Testis (tissue), 3 donors: ENCODE measurements around the gene GAA. TPM values are rescaled to one million over a fixed set of nuclear protein-coding genes. Genes with fewer than 3 reads are reported as not detected.

Source experiments
- DNase-seq: peaks from one replicate; pipeline ENCODE4 v3.0.0-alpha.2; 2019
- H3K27ac ChIP-seq, 2 donors: fragments of 200-600 bp; sonication (generic); one replicate each; pipeline ENCODE4 v1.5.1; 2019
- H3K27me3 ChIP-seq: fragments of 200-600 bp; sonication (generic); one replicate; pipeline ENCODE4 v1.5.1; 2019
- H3K36me3 ChIP-seq: fragments of 200-600 bp; sonication (generic); one replicate; pipeline ENCODE4 v1.5.1; 2017; ENCODE audit warnings: low read depth; ENCODE audit errors: missing control alignments
- H3K4me1 ChIP-seq: fragments of 200-600 bp; sonication (generic); one replicate; pipeline ENCODE4 v1.5.1; 2019
- H3K4me3 ChIP-seq, 2 donors: fragments of 200-600 bp; sonication (generic); one replicate each; pipeline ENCODE4 v1.5.1; 2017 to 2019
- H3K9me3 ChIP-seq: fragments of 200-600 bp; sonication (generic); one replicate; pipeline ENCODE4 v1.5.1; 2017
- POLR2A ChIP-seq: fragments of 450-650 bp; IDR thresholded peaks from one replicate; pipeline ENCODE4 v1.6.1; 2017; ENCODE audit warnings: antibody characterized with exemption, mild to moderate bottlenecking, moderate library complexity
- WGBS, 2 donors: methylation state at CpG; one replicate each; pipeline ENCODE4 v1.1.5; 2018; 5-methylcytosine and 5-hydroxymethylcytosine counted together
- intact Hi-C: fragments of 100-400 bp; cut with DNase I; formaldehyde crosslinking; loops from one replicate; pipeline ENCODE4 v1.15.1; 2023; ENCODE audit warnings: low total_unique reads
- polyA plus RNA-seq: library from polyadenylated mRNA; stranded (reverse); fragments of 350-450 nt; fragmentation: Illumina TruSeq; extraction: RNeasy Lipid Tissue Mini Kit (QIAGEN cat#74804); gene quantifications from one replicate; pipeline ENCODE4 v1.2.3, GENCODE V29; 2014; ENCODE audit warnings: low read depth, low replicate concordance; ENCODE audit not compliant: insufficient read depth
- total RNA-seq, 2 donors: library from RNA; depleted of rRNA; stranded (reverse); fragments of >200 nt; gene quantifications; one replicate each; pipeline ENCODE4 v1.2.3, GENCODE V29; 2016
- TF ChIP-seq, protein P1 (sequence below), 3 experiments: fragments of 450-650 bp in 2 of 3; fragments of 200-600 bp in 1 of 3; sonication (generic) in 1 of 3; IDR thresholded peaks; one replicate each; pipeline ENCODE4 v1.5.1; 2016 to 2019; ENCODE audit warnings: antibody characterized with exemption in 3 of 3, mild to moderate bottlenecking in 2 of 3, moderate library complexity in 1 of 3

Gene GAA
- total and polyA plus RNA-seq, 3 donors from 2014 or later = 155 to 190 (median 166) TPM

DNA sequence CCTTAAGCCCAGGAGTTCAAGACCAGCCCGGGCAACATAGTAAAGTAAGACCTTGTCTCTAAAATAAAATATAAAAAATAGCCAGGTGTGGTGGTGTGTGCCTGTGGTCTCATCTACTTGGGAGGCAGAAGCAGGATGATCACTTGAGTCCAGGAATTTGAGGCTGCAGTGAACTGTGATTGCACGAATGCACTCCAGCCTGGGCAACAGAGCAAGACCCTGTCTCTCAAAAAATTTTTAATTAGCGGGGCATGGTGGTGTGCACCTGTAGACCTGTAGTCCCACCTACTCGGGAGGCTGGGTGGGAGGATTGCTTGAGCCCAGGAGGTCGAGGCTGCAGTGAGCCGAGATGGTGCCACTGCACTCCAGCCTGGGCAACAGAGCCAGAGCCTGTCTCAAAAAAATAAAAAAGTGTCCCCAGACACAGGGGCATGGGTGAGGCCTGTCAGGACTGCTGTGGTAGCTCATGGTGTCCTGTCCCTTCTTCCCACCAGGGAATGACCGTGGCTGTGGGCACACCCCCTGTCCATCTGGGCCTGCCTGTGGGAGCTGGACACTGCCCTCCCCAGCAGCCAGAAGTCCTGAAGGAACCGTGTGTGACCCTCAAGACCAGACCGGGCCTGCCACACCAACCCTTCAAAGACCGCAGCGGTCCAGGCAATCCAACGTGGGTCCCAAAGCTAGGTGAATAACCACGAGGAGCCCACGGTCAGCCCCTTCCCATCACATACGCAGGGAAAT is 30.8 kb upstream of the GAA start:
- Histone ChIP-seq H3K27ac (peak overlapping the region; percentile 83 to 88), H3K4me1 (peaks cover 38% of the 10 kb centered on the region), H3K36me3 (no peaks in the 10 kb centered on the region), H3K9me3 (no peaks in the 10 kb centered on the region), H3K27me3 (no peaks in the 10 kb centered on the region), H3K4me3 (peak overlapping the region; percentile 5 to 11)
- DNase-seq = peak; percentile 24
- TF ChIP-seq, protein P1, sequence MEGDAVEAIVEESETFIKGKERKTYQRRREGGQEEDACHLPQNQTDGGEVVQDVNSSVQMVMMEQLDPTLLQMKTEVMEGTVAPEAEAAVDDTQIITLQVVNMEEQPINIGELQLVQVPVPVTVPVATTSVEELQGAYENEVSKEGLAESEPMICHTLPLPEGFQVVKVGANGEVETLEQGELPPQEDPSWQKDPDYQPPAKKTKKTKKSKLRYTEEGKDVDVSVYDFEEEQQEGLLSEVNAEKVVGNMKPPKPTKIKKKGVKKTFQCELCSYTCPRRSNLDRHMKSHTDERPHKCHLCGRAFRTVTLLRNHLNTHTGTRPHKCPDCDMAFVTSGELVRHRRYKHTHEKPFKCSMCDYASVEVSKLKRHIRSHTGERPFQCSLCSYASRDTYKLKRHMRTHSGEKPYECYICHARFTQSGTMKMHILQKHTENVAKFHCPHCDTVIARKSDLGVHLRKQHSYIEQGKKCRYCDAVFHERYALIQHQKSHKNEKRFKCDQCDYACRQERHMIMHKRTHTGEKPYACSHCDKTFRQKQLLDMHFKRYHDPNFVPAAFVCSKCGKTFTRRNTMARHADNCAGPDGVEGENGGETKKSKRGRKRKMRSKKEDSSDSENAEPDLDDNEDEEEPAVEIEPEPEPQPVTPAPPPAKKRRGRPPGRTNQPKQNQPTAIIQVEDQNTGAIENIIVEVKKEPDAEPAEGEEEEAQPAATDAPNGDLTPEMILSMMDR (IDR thresholded peaks at IDR 0.05) = no peak
- 56 to 69% methylated on average over 13 to 15 of the region's 15 CpGs for WGBS, 2 donors
- intact Hi-C loops = no loop called here

DNA sequence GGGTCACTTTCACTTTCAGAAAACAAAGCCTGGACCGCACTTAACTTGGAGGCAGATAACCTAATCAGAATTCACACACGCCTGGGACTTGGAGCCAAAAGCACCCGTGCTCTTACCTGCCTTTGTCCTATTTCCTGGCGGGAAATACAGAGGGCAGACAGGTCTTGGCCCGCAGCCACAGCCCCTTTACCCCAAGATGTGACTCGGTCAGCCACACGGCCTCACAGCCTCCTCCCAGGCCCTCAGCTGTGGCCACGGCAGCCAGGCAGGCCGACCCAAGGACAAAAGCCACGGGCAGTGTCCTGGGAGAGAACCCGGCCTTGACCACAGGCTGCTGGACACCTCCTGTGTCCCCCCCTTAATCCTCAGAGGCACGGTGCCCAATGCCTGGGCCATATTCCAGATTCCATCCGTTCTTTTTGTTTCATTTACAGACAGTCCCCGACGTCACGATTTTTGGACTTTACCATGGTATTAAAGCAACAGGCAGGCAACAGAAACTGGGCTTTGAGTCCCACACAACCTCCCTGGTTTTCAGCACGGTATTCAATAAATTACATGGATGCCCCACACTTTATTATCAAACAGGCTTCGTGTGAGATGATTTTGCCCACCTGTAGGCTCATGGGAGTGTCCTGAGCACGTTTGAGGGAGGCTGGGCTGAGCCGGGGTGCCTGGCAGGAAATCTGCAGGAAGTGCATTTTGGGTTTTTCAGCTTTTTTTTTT is 30.1 kb upstream of the GAA start:
- WGBS, 2 donors = 27 to 29% methylated on average over 20 of the region's 20 CpGs
- TF ChIP-seq, protein P1 (IDR thresholded peaks at IDR 0.05) = no peak
- no peak for TF ChIP-seq POLR2A
- Histone ChIP-seq H3K4me1 (peaks cover 38% of the 10 kb centered on the region), H3K27me3 (no peaks in the 10 kb centered on the region), H3K9me3 (no peaks in the 10 kb centered on the region), H3K27ac (peak overlapping the region; percentile 83 to 88), H3K4me3 (peak overlapping the region; percentile 5 to 11), H3K36me3 (no peaks in the 10 kb centered on the region)
- peak; percentile 85 for DNase-seq
- intact Hi-C loops = no loop called here

DNA sequence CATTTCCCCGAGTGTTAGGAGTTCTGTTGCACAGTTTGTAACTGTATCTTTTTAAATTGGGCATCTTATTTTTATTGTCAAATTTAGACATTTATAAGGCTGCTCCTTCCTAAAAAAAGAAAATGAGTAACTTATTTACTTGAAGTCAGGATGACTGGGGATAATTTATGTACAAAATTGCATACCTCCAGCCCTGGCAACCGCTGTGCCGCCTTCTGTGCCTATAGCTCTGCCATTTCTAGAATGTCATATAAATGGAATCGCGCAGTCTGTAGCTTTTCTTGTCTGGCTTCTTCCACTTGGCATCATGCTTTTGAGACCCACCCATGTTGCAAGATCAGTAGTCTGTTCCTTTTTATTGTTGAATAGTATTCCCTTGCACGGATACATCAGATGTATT is 29.0 kb upstream of the GAA start:
- TF ChIP-seq POLR2A = no peak
- TF ChIP-seq, protein P1 (IDR thresholded peaks at IDR 0.05) = no peak
- WGBS, 2 donors = 81 to 85% methylated on average over 6 of the region's 6 CpGs
- Histone ChIP-seq H3K27ac (peak overlapping the region in 1 of 2 donors; percentile 21), H3K36me3 (no peaks in the 10 kb centered on the region), H3K27me3 (no peaks in the 10 kb centered on the region), H3K4me1 (peaks cover 34% of the 10 kb centered on the region), H3K9me3 (no peaks in the 10 kb centered on the region), H3K4me3 (no peak overlapping the region)
- intact Hi-C loops = no loop called here
- DNase-seq = no peak

DNA sequence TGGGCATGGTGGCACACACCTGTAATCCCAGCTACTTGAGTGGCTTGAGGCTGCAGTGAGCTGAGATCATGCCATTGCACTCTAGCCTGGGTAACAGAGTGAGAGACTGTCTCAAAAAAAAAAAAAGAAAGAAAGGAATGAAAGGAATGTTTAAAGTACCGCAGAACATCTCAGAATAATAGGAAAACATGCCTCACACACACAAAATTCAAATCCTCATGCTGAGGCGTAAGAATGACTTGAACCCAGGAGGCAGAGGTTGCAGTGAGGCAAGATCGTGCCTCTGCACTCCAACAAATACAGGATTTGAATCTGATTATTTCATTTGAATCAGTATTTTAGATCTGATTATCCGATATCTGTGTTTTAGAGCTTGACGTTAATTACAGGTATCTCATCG is 21.3 kb upstream of the GAA start:
- Histone ChIP-seq H3K36me3 (no peaks in the 10 kb centered on the region), H3K4me1 (no peaks in the 10 kb centered on the region), H3K27ac (no peak overlapping the region), H3K4me3 (no peak overlapping the region), H3K27me3 (no peaks in the 10 kb centered on the region), H3K9me3 (no peaks in the 10 kb centered on the region)
- intact Hi-C loops = no loop called here
- DNase-seq = no peak
- WGBS, 2 donors = 81 to 84% methylated on average over 6 of the region's 6 CpGs
- no peak for TF ChIP-seq POLR2A
- TF ChIP-seq, protein P1 (IDR thresholded peaks at IDR 0.05) = no peak
